Calu3 (cell line): ENCODE measurements around the gene LILRB2. TPM values are rescaled to one million over a fixed set of nuclear protein-coding genes. Genes with fewer than 3 reads are reported as not detected.

Source experiments
- BruUV-seq: library from RNA; stranded (reverse); fragments of 400-500 nt; replicated peaks from 2 replicates; lab custom pipeline; 2021; lab: Mats Ljungman, UMichigan
- CTCF ChIA-PET: fragments of 300-600 bp; sonication (Branson Sonifier 250); formaldehyde crosslinking; loops from one replicate; lab custom pipeline; 2022; ENCODE audit warnings: antibody characterized with exemption; lab: Charles Lee
- DNase-seq: peaks from one replicate; pipeline ENCODE4 v3.0.0; 2022
- H3K27ac Mint-ChIP-seq: one replicate; pipeline ENCODE4 v1.8.0; 2022; ENCODE audit warnings: mixed read lengths; ENCODE audit not compliant: unreplicated experiment
- H3K27me3 Mint-ChIP-seq: one replicate; pipeline ENCODE4 v1.8.0; 2022; ENCODE audit warnings: mixed read lengths; ENCODE audit not compliant: unreplicated experiment
- H3K36me3 Mint-ChIP-seq: one replicate; pipeline ENCODE4 v1.8.0; 2022; ENCODE audit warnings: mild to moderate bottlenecking, moderate library complexity, mixed read lengths; ENCODE audit not compliant: insufficient read depth, unreplicated experiment
- H3K4me1 Mint-ChIP-seq: one replicate; pipeline ENCODE4 v1.8.0; 2022; ENCODE audit warnings: mild to moderate bottlenecking, low read depth, mixed read lengths; ENCODE audit not compliant: unreplicated experiment
- H3K4me3 Mint-ChIP-seq: one replicate; pipeline ENCODE4 v1.8.0; 2022; ENCODE audit warnings: mild to moderate bottlenecking, low read depth, moderate library complexity, mixed read lengths; ENCODE audit not compliant: unreplicated experiment
- H3K9me3 Mint-ChIP-seq: one replicate; pipeline ENCODE4 v1.8.0; 2022; ENCODE audit warnings: low read depth, mixed read lengths; ENCODE audit not compliant: unreplicated experiment
- intact Hi-C: fragments of 100-400 bp; cut with micrococcal nuclease; formaldehyde crosslinking; loops from one replicate; pipeline ENCODE4 v1.10.0; 2022; ENCODE audit not compliant: unreplicated experiment
- total RNA-seq: library from RNA; stranded (reverse); gene quantifications from 2 replicates; pipeline ENCODE4 v1.2.3, GENCODE V29; 2022
- TF ChIP-seq, protein P1 (sequence below): fragments of 200-600 bp; IDR thresholded peaks from one replicate; pipeline ENCODE4 v1.8.0; 2022; ENCODE audit warnings: antibody characterized with exemption; ENCODE audit not compliant: unreplicated experiment

Gene LILRB2
- total RNA-seq, 1 experiment from 2014 or later, result not detected

DNA sequence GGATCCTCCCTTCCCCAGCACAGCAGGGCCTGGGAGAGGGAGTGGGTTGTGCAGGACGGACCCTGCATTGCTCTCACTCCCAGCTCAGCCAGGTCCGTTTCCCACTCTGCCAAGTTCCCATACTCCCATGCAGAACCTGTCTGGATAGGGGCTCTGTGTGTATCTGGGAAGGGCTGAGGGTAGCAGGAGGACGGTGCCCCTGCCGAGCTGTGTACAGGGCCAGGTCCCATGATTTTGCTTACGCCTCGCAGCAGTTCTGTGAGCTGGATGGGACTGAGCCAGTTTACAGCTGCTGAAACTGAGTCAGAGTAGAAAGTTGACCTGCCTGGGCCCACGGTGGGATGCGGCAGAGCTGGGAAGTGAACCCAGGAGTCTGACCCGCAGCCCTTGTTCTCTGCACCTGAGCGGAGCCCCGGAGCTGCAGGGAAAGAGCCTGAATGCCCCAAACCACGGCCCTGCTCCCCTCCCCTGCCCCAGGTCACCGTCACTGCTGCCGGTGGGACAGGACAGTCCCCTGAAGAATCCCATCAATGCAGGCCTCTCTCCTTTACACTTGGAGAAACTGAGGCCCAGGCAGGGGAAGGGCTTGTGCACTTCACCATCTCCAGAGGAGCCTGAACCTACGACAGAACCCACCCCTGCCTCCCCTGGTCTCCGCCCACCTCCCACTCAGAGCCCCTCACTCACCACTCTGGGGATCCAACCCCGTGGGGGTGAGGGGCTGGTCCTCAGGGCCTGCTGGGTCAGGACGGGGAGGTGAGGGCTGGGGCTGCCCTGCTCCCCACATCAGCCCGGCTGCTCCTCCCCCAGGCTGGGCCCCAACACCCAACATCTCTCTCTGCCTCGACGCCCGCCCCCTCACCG lies 27.3 kb downstream of the LILRB2 start:
- no TSS peak for BruUV-seq
- no peak for DNase-seq
- Mint-ChIP-seq H3K27ac (no peak overlapping the region), H3K36me3 (no peaks in the 10 kb centered on the region), H3K4me1 (no peaks in the 10 kb centered on the region), H3K27me3 (peaks cover 100% of the 10 kb centered on the region), H3K9me3 (no peaks in the 10 kb centered on the region), H3K4me3 (no peak overlapping the region)
- CTCF ChIA-PET, result no interaction called here
- intact Hi-C loops, result no loop called here
- TF ChIP-seq, protein P1, sequence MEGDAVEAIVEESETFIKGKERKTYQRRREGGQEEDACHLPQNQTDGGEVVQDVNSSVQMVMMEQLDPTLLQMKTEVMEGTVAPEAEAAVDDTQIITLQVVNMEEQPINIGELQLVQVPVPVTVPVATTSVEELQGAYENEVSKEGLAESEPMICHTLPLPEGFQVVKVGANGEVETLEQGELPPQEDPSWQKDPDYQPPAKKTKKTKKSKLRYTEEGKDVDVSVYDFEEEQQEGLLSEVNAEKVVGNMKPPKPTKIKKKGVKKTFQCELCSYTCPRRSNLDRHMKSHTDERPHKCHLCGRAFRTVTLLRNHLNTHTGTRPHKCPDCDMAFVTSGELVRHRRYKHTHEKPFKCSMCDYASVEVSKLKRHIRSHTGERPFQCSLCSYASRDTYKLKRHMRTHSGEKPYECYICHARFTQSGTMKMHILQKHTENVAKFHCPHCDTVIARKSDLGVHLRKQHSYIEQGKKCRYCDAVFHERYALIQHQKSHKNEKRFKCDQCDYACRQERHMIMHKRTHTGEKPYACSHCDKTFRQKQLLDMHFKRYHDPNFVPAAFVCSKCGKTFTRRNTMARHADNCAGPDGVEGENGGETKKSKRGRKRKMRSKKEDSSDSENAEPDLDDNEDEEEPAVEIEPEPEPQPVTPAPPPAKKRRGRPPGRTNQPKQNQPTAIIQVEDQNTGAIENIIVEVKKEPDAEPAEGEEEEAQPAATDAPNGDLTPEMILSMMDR, result no peak

DNA sequence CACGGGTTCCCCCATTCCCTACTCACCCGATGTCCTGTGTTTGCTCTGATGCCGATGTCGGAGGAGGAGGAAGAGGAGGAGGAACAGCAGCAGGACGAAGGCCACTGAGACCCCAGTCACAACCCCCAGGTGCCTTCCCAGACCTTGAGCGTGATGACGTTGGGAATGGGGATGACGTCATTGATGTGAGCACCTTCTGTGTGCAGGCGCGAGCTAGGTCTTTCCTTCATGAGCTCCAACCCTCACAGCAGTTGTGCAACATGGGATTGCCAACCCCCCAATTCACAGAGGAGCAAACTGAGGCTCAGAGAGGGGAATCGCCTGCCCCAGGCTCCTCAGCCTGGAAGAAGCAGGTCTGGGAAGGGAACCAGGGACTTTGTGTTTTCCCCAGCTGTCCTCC lies 28.1 kb downstream of the LILRB2 start:
- TF ChIP-seq, protein P1, result no peak
- H3K27ac Mint-ChIP-seq, result no peak overlapping the region
- H3K9me3 Mint-ChIP-seq, result no peaks in the 10 kb centered on the region
- no TSS peak for BruUV-seq
- H3K4me1 Mint-ChIP-seq, result peaks cover 5% of the 10 kb centered on the region
- H3K36me3 Mint-ChIP-seq, result no peaks in the 10 kb centered on the region
- H3K4me3 Mint-ChIP-seq, result no peak overlapping the region
- intact Hi-C loops, result no loop called here
- DNase-seq, result no peak
- CTCF ChIA-PET, result no interaction called here
- H3K27me3 Mint-ChIP-seq, result peaks cover 100% of the 10 kb centered on the region

DNA sequence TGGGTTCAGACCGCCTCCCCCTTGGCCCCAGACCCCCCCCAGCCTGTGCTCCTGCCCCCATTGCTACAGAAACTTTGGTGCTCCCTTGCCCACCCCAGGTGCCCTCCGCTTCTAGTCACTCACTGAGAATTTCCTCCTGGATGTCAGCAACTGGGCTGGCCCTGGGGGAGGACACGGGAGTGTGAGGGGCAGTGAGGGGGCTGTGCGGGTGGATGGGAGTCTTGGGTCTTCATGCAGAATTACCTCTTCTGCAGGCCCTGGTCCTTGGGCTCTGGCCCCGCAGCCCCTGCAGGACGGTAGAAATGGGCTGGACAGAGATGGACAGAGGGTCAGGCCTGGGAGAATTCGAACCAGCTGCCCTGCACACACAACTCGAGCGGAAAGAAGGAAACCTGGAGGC lies 28.7 kb downstream of the LILRB2 start:
- no TSS peak for BruUV-seq
- intact Hi-C loops, result no loop called here
- no peak for DNase-seq
- Mint-ChIP-seq H3K4me1 (peaks cover 9% of the 10 kb centered on the region), H3K9me3 (no peaks in the 10 kb centered on the region), H3K36me3 (no peaks in the 10 kb centered on the region), H3K27me3 (peaks cover 100% of the 10 kb centered on the region), H3K27ac (no peak overlapping the region), H3K4me3 (no peak overlapping the region)
- CTCF ChIA-PET, result no interaction called here
- TF ChIP-seq, protein P1, result no peak

DNA sequence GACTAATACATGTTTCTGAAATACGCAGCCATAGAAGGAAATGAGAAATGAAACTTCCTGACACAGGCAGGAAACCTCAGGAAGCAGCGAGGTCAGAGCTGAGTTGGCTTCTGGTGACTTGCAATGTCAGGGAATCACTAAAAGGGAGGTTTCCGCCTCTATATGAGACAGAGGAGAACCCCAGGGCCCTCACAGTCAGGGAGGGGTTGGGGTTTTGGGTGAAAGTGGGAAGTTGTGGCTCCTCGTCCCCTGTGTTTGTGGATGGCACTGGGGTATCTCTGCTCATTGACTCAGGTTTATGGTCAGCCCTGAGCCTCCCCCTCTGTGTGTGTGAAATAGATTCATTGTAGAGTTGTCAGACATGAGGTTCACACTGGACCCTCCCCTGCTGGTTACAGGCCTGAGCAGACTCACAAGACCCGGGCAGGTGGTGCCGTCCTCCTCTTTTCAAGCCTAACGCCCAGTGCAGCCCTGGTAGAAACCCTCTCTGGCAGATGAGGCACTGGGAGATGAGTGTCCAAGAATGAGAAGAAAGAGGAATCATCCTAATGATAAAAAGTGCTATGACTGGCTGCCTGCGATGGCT lies 32.8 kb downstream of the LILRB2 start:
- DNase-seq, result no peak
- Mint-ChIP-seq H3K27ac (no peak overlapping the region), H3K36me3 (no peaks in the 10 kb centered on the region), H3K27me3 (peaks cover 81% of the 10 kb centered on the region), H3K4me1 (peaks cover 9% of the 10 kb centered on the region), H3K9me3 (no peaks in the 10 kb centered on the region), H3K4me3 (peak overlapping the region; percentile 17)
- TF ChIP-seq, protein P1, result no peak
- CTCF ChIA-PET, result interaction anchor here (0.7 to 1.0 kb wide), 2 partner anchors 18 to 59 kb away, joined by 3 read pairs; partner anchors contain the start of gene MBOAT7
- BruUV-seq, result no TSS peak
- intact Hi-C loops, result no loop called here
